Lung (tissue), 12 donors: Measurements from ENCODE around the gene FBXL16. TPM values are rescaled to one million over a fixed set of nuclear protein-coding genes. Genes with fewer than 3 reads are reported as not detected.

ENCODE experiments used
- ATAC-seq: fragments of 200-7000 bp; cut with Tn5 transposase; one replicate; pipeline ENCODE4 v1.9.1; 2020; ENCODE audit warnings: moderate number of reproducible peaks; ENCODE audit not compliant: insufficient read depth, low FRiP score
- DNase-seq, 3 donors: peaks; one replicate each; pipeline ENCODE4 v3.0.0-alpha.2; 2013 to 2017
- H3K27ac ChIP-seq, 2 donors: one replicate each; pipeline ENCODE4 v1.5.1; 2013; ENCODE audit warnings: mild to moderate bottlenecking in 2 of 2, moderate library complexity in 2 of 2, control low read depth in 1 of 2, inconsistent platforms in 1 of 2, low read depth in 1 of 2, low read length in 1 of 2
- H3K27me3 ChIP-seq, 3 donors: one replicate each; pipeline ENCODE4 v1.5.1; 2013; ENCODE audit warnings: low read length in 2 of 3; ENCODE audit not compliant: control insufficient read depth in 3 of 3, insufficient read depth in 3 of 3
- H3K36me3 ChIP-seq, 4 donors: one replicate each; pipeline ENCODE4 v1.5.1; 2013; ENCODE audit warnings: low read length in 4 of 4, mild to moderate bottlenecking in 1 of 4, moderate library complexity in 1 of 4; ENCODE audit not compliant: control insufficient read depth in 4 of 4, insufficient read depth in 4 of 4
- H3K4me1 ChIP-seq, 5 donors: one replicate each; pipeline ENCODE4 v1.5.1; 2013; ENCODE audit warnings: low read length in 5 of 5, mild to moderate bottlenecking in 2 of 5, moderate library complexity in 1 of 5; ENCODE audit not compliant: control insufficient read depth in 5 of 5, insufficient read depth in 5 of 5
- H3K4me3 ChIP-seq: one replicate; pipeline ENCODE4 v1.5.1; 2013; ENCODE audit warnings: mild to moderate bottlenecking, control low read depth, moderate library complexity
- H3K9ac ChIP-seq, 2 donors: one replicate each; pipeline ENCODE4 v1.5.1; 2013; ENCODE audit warnings: low read length in 2 of 2, control low read depth in 1 of 2; ENCODE audit not compliant: insufficient read depth in 1 of 2
- H3K9me3 ChIP-seq, 4 donors: one replicate each; pipeline ENCODE4 v1.5.1; 2013; ENCODE audit warnings: low read length in 3 of 4, mild to moderate bottlenecking in 1 of 4, moderate library complexity in 1 of 4; ENCODE audit not compliant: control insufficient read depth in 4 of 4, insufficient read depth in 3 of 4
- CTCF ChIP-seq: IDR thresholded peaks from 2 replicates; pipeline ENCODE4 v1.5.1; 2012; ENCODE audit warnings: mild to moderate bottlenecking; ENCODE audit errors: control extremely low read depth, extremely low read depth
- WGBS, 2 donors: extraction: QIAGEN DNeasy Blood & Tissue Kit; methylation state at CpG; one replicate each; pipeline ENCODE4 v1.1.7; 2013; 5-methylcytosine and 5-hydroxymethylcytosine counted together
- polyA plus RNA-seq, 2 donors: library from polyadenylated mRNA; stranded (reverse); fragments of 200-250 nt; gene quantifications; one replicate each; pipeline ENCODE4 v1.2.1, GENCODE V29; 2013
- total RNA-seq, 2 donors: library from RNA; depleted of rRNA in 1 of 2; stranded (reverse); fragments of >200 nt in 1 of 2; gene quantifications; one replicate each; pipeline ENCODE4 v1.2.1, GENCODE V29; 2014 to 2021
- donor health status: control.
- donor health status: control.
- donor health status: Bipolar disorder and iron deficiency.
- donor health status: healthy.
- donor health status: DM: yes; HTN: yes; CAD: no.

The FBXL16 gene
- total and polyA plus RNA-seq, 4 donors = 0.14 to 7.4 (median 2.9) TPM

DNA sequence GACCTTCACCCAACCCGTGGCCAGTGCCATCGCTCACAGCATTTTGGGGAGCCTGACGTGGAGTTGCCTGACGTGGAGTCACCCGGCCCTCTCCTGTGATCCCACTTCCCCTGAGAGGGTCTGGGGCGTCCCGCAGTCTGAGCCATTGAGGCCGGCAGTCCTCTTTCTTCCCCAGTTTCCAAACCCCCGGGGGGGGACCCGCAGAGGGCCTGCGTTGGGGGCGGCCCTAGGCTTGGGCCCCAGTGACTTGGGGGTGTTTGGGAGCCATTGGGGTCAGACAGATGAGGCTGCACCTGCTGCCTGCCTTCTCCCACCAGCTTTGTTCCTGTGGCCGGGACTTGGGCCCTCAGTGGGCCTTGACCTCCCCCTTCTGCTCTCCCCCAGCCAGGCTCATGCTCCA lies 35.9 kb downstream of the FBXL16 start:
- no peak overlapping the region for H3K9ac ChIP-seq
- no peak for ATAC-seq
- H3K9me3 ChIP-seq = peaks cover 0 to 4% (median 0%) of the 10 kb centered on the region in 4 donors
- DNase-seq = no peak
- H3K27ac ChIP-seq = no peak overlapping the region
- H3K36me3 ChIP-seq = peaks cover 2 to 46% (median 19%) of the 10 kb centered on the region in 4 donors
- H3K4me3 ChIP-seq = no peak overlapping the region
- WGBS, 2 donors = 94 to 96% methylated on average over 10 to 13 of the region's 13 CpGs
- no peak for TF ChIP-seq CTCF
- peaks cover 0 to 15% (median 3%) of the 10 kb centered on the region in 5 donors for H3K4me1 ChIP-seq
- H3K27me3 ChIP-seq = no peaks in the 10 kb centered on the region

DNA sequence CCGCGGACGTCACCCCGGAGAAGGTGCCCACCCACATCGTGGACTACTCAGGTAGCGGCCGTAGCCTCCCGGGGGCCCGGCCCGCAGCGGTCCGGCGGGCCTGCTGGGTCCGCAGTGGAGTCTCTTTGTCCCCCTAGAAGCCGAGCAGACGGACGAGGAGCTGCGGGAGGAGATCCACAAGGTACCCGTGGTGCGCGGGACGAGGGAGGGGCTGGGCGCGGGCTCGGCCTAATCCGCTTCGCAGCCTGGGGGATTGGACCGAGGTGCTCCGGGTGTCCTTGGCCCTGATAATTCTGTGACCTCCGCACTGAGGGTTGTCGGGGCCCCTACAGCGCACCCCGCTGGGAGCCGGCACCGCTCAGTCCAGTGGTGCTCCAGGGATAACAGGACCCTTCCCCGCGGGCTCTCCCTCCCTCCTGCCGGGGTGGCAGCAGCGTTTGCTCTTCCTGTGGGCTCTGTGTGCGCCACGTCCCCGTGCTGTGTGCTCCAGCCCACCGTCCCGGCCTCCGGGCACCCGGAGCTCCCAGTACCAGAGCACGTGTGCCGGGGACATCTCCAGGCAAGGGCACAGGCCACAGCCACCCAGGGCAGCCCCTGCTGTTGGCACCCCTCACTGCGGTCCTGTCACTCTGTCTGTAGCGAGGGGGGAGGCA lies 37.0 kb downstream of the FBXL16 start:
- Histone ChIP-seq H3K9ac (no peak overlapping the region), H3K9me3 (peaks cover 0 to 4% (median 0%) of the 10 kb centered on the region in 4 donors), H3K4me1 (peaks cover 0 to 15% (median 3%) of the 10 kb centered on the region in 5 donors), H3K4me3 (peak overlapping the region; percentile 79), H3K27me3 (no peaks in the 10 kb centered on the region), H3K27ac (peak overlapping the region; percentile 75 to 84), H3K36me3 (peaks cover 2 to 43% (median 19%) of the 10 kb centered on the region in 4 donors)
- ATAC-seq (peak; percentile 8), DNase-seq (no peak)
- TF ChIP-seq CTCF = no peak
- WGBS, 2 donors = 8 to 10% methylated on average over 41 to 50 of the region's 50 CpGs

DNA sequence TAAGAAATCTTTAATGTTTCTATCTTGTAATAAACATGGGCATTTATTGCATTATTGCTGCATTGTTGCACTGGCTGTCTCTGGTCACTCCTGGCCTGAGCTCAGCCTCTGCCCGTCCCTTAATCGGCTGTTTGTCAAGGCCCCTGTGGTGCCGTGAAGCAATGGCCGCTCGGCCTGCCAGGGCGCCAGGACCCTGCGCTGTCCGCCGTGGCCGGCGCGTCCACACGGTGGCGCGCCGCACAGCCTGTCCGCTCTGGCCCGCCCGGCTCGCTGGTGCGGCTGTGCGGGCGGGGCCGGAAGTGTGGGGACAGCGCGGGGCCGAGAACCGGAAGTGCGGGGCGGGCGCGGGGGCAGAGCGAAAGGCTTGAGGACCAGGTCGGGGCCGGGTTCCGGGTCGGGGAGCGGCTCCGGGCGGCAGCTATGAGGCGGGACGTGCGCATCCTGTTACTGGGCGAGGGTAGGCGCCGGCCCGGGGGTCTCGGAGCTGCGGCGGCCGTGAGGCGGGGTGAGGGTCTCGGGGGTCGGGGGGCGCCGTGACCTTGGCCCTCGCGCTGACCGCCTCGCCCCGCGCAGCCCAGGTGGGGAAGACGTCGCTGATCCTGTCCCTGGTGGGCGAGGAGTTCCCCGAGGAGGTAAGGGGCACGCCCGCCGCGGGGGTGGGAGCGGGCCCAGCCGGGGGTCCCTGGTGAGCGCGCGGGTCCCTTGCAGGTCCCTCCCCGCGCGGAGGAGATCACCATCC lies 37.7 kb downstream of the FBXL16 start, which contains the start of gene RHOT2:
Gene RHOT2 (plus strand): TSS at position 353 of the 739 bp plus-strand sequence. CDS start 68 bp downstream, at position 421.
- Histone ChIP-seq H3K9ac (no peak within 1 kb of the TSS), H3K9me3 (peaks cover 0 to 4% (median 0%) of the 10 kb centered on the region in 4 donors), H3K4me3 (peak within 1 kb of the TSS; percentile 79), H3K36me3 (peaks cover 2 to 36% (median 15%) of the 10 kb centered on the region in 4 donors), H3K27me3 (no peaks in the 10 kb centered on the region), H3K27ac (peak within 1 kb of the TSS; percentile 75 to 84), H3K4me1 (peaks cover 0 to 15% (median 3%) of the 10 kb centered on the region in 5 donors)
- peak; percentile 95 for TF ChIP-seq CTCF
- ATAC-seq (peak; percentile 94), DNase-seq (peak; percentile 91 to 94 (median 94))
- WGBS, 2 donors = 1% methylated on average over 62 to 78 of the region's 78 CpGs
